ENCODE results near the gene ITGA5. TPM values are rescaled to one million over a fixed set of nuclear protein-coding genes. Genes with fewer than 3 reads are reported as not detected.
A peak's percentile ranks its signal among the peaks of the same experiment; 100 is the strongest.

ITGA5 gene
- total RNA-seq, 1 experiment from 2014 or later: 49.7 TPM

DNA sequence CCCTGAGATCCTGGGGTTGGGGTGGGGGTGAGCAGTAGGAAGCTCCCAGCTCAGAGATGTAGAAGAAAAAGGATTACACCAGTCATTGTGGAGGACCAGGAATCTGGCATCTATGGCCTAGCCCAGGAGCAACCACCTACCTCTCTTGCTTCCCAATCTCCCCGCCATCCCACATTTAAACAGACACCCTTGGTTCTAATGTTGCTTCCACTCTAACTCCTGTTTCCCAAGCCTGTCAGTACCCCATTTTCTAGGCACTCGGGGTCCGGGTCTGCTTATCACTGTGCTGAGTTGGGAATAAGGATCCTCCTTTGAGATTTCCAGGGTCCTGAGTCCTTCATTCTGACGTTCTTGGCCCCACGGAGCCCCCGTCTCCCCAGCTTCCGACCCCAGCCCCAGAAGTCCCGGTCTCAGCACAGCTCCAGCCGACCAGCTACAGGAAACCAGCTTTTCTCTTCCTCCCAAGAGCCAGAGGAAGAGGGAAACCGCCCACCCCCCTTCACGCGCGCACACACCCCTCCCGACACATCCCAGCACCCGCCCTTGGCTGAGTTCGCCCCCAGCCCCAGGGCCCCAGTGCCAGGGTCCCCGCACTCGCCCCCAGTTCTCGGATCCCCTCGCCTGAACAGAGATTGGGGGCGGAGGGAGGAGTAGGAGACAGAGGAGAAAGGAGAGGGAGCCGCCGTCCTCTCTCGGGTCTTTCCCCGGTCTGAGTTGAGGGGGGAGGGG lies 1.2 kb downstream of the ITGA5 start:
- TF ChIP-seq POLR2AphosphoS5 (IDR thresholded peaks at IDR 0.05; ENCODE audit: low read depth, low read length) (no peak), TCF7L2 (IDR thresholded peaks at IDR 0.05; ENCODE audit: borderline replicate concordance, extremely low read depth, insufficient read depth, insufficient read length) (no peak), POLR2A (IDR thresholded peaks at IDR 0.05; ENCODE audit: borderline replicate concordance, extremely low read depth, insufficient read depth, insufficient read length) (no peak), EZH2phosphoT487 (IDR thresholded peaks at IDR 0.05; ENCODE audit: borderline replicate concordance) (no peak)
- no peaks in the 10 kb centered on the region for H3K36me3 ChIP-seq (ENCODE audit: control insufficient read depth in 1 of 2, insufficient read depth in 2 of 2, low read length in 2 of 2)
- no peaks in the 10 kb centered on the region for H3K9me2 ChIP-seq (ENCODE audit: insufficient read depth)
- no peak overlapping the region for H2AFZ ChIP-seq (ENCODE audit: low read depth, low read length, poor library complexity, severe bottlenecking)
- CTCF ChIA-PET: interaction anchor here (7.1 kb wide), 1 partner anchor 18 kb away, joined by 41 read pairs; no protein-coding TSS in a partner anchor
- H3K4me3 ChIP-seq (replicated peaks in 1 of 2; ENCODE audit: low read depth in 1 of 2, low read length in 2 of 2): peak overlapping the region; percentile 87 to 95
- H3K9ac ChIP-seq (ENCODE audit: low read length): peak overlapping the region; percentile 89
- POLR2A ChIA-PET: interaction anchor here (1.7 kb wide), 1 partner anchor 18 kb away, joined by 5 read pairs; no protein-coding TSS in a partner anchor
- DNase-seq (ENCODE audit: low read depth, low spot score) (no peak), ATAC-seq (no peak; the same call in 1 of the 2 replicates)
- no peaks in the 10 kb centered on the region for H4K20me1 ChIP-seq (ENCODE audit: insufficient read depth)
- intact Hi-C loops (cut with micrococcal nuclease): no loop called here
- RAD21 ChIA-PET (ENCODE audit: low non-redundant PET in 1 of 2, low total read pairs in 2 of 2, uncharacterized antibody in 2 of 2, unreplicated experiment in 2 of 2): no interaction called here
- H3K79me2 ChIP-seq (ENCODE audit: insufficient read depth, low read length): peaks cover 46% of the 10 kb centered on the region
- no peaks in the 10 kb centered on the region for H3K27me3 ChIP-seq (ENCODE audit: insufficient read depth, low read length)
- BruUV-seq (replicated peaks): TSS peak; percentile 34
- no peaks in the 10 kb centered on the region for H3K9me3 ChIP-seq (ENCODE audit: control insufficient read depth in 1 of 2, insufficient read depth in 1 of 2, low read depth in 1 of 2, low read length in 2 of 2)
- H3K4me1 ChIP-seq (ENCODE audit: control insufficient read depth in 1 of 2, insufficient read depth in 2 of 2, low read length in 2 of 2): peaks cover 16 to 60% of the 10 kb centered on the region in 2 experiments
- peak overlapping the region; percentile 77; the same call in 1 of the 2 replicates for H3K27ac ChIP-seq (ENCODE audit: low read depth, low read length)
- peak overlapping the region; percentile 93 for H3K4me2 ChIP-seq (ENCODE audit: low read length)

DNA sequence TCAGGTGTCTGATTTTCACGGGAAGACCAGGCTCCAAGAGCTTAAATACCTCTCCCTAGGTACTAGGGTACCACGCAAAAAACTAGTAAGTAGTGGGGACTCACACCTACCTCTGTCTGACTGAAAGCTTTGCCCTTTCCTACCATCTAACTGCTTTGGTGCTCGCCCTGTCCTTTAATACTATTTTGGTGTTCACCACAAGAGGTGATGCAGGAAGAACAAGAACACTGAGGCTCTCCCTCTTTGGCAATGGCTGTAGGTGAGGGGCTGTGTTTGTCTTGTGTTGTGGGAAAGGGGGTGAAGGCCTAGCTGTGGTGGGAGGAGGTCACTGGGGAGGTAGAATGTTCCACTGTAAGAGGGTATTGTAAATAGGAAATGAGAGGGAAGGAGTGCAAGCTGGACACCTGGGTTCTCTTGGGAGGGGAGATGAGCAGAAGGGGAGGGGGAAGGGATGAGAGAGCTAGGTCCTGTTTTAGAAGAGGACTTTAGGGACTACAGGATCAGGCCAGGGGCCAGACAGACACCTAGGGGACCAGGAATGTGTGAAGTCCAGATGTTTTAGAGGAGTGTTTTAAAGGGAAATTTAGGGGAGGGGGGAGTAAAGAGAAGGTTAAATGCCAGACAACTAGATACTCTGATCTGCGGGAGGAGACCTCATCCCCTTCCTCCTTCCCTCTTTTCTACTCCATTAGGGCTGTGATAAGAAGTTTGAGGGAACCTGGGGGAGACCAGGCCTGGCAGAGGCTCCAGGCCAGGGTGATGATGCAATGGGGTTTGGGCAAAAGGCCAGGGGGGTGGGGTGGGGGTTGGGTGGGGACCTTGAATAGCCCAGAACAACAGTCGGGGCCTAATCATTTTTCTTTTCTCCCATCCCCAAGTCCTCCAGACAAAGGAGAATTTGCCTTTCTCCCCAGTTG lies 2.1 kb downstream of the ITGA5 start:
- ChIA-PET RAD21 (ENCODE audit: low non-redundant PET in 1 of 2, low total read pairs in 2 of 2, uncharacterized antibody in 2 of 2, unreplicated experiment in 2 of 2) (no interaction called here), POLR2A (interaction anchor here (1.7 kb wide), 1 partner anchor 17 kb away, joined by 5 read pairs; no protein-coding TSS in a partner anchor), CTCF (interaction anchor here (0.8 to 7.1 kb wide), 2 partner anchors 17 to 23 kb away, joined by 3 to 41 read pairs; no protein-coding TSS in a partner anchor)
- no peak overlapping the region for H3K9ac ChIP-seq (ENCODE audit: low read length)
- no peaks in the 10 kb centered on the region for H3K27me3 ChIP-seq (ENCODE audit: insufficient read depth, low read length)
- TF ChIP-seq SP1 (IDR thresholded peaks at IDR 0.05; ENCODE audit: low read depth) (no peak), SRF (IDR thresholded peaks at IDR 0.05; ENCODE audit: low read depth) (no peak), ZBTB33 (IDR thresholded peaks at IDR 0.05; ENCODE audit: extremely low read depth, insufficient replicate concordance, low read length) (no peak), EZH2phosphoT487 (IDR thresholded peaks at IDR 0.05; ENCODE audit: borderline replicate concordance) (no peak), ATF3 (IDR thresholded peaks at IDR 0.05) (no peak)
- H3K27ac ChIP-seq (ENCODE audit: low read depth, low read length): no peak overlapping the region
- intact Hi-C loops (cut with micrococcal nuclease): no loop called here
- ATAC-seq: no peak
- peaks cover 46% of the 10 kb centered on the region for H3K79me2 ChIP-seq (ENCODE audit: insufficient read depth, low read length)
- peak overlapping the region; percentile 93 for H3K4me2 ChIP-seq (ENCODE audit: low read length)
- no peak for DNase-seq (ENCODE audit: low read depth, low spot score)
- no peaks in the 10 kb centered on the region for H3K9me2 ChIP-seq (ENCODE audit: insufficient read depth)
- BruUV-seq (replicated peaks): no TSS peak
- H3K36me3 ChIP-seq (ENCODE audit: control insufficient read depth in 1 of 2, insufficient read depth in 2 of 2, low read length in 2 of 2): no peaks in the 10 kb centered on the region
- peak overlapping the region; percentile 87 to 95; a peak in 2 of 4 replicates for H3K4me3 ChIP-seq (replicated peaks in 1 of 2; ENCODE audit: low read depth in 1 of 2, low read length in 2 of 2)
- H3K4me1 ChIP-seq (ENCODE audit: control insufficient read depth in 1 of 2, insufficient read depth in 2 of 2, low read length in 2 of 2): peaks cover 16 to 56% of the 10 kb centered on the region in 2 experiments
- no peaks in the 10 kb centered on the region for H4K20me1 ChIP-seq (ENCODE audit: insufficient read depth)
- no peak overlapping the region for H2AFZ ChIP-seq (ENCODE audit: low read depth, low read length, poor library complexity, severe bottlenecking)
- no peaks in the 10 kb centered on the region for H3K9me3 ChIP-seq (ENCODE audit: control insufficient read depth in 1 of 2, insufficient read depth in 1 of 2, low read depth in 1 of 2, low read length in 2 of 2)
